Ramos (cell line): ENCODE measurements around the gene JADE1.

ENCODE experiments used
- in situ Hi-C: fragments of 300-500 bp; cut with MboI; formaldehyde crosslinking; loops from one replicate; pipeline ENCODE4 v1.14.3; 2022; ENCODE audit warnings: low sequenced_read_pairs; ENCODE audit not compliant: unreplicated experiment

Gene JADE1

GRCh38 chr4:128809477-128810330 is at the start of gene JADE1:
JADE1 (plus strand) TSS chr4:128809700; CDS start chr4:128831759, 22,059 bp downstream.
- in situ Hi-C loops = loop anchor here (25.0 kb wide), 2 partner anchors 278 to 522 kb away; partner anchors contain the start of genes C4orf33, PGRMC2 and SCLT1

GRCh38 chr4:128766781-128767180 is 42.7 kb upstream of the JADE1 start:
- in situ Hi-C loops = no loop called here

GRCh38 chr4:128768373-128768996 is 41.0 kb upstream of the JADE1 start:
- in situ Hi-C loops = no loop called here

GRCh38 chr4:128769011-128769410 is 40.5 kb upstream of the JADE1 start:
- in situ Hi-C loops = no loop called here

GRCh38 chr4:128770807-128771206 is 38.7 kb upstream of the JADE1 start:
- in situ Hi-C loops = no loop called here

- in situ Hi-C loops = no loop called here
Observed at GRCh38 chr4:128775477-128775876, 34.0 kb upstream of the JADE1 start.

- in situ Hi-C loops = no loop called here
Observed at GRCh38 chr4:128775916-128776315, 33.6 kb upstream of the JADE1 start.

GRCh38 chr4:128776794-128777216 is 32.7 kb upstream of the JADE1 start:
- in situ Hi-C loops = no loop called here

- in situ Hi-C loops = no loop called here
Observed at GRCh38 chr4:128780688-128781087, 28.8 kb upstream of the JADE1 start.

- in situ Hi-C loops = no loop called here
Observed at GRCh38 chr4:128782076-128782715, 27.3 kb upstream of the JADE1 start.

- in situ Hi-C loops = no loop called here
Observed at GRCh38 chr4:128782875-128783614, 26.5 kb upstream of the JADE1 start.

- in situ Hi-C loops = no loop called here
Observed at GRCh38 chr4:128787509-128788311, 21.8 kb upstream of the JADE1 start.

- in situ Hi-C loops = no loop called here
Observed at GRCh38 chr4:128793859-128794672, 15.4 kb upstream of the JADE1 start.

GRCh38 chr4:128796934-128797333 is 12.6 kb upstream of the JADE1 start:
- in situ Hi-C loops = no loop called here

- in situ Hi-C loops = loop anchor here (25.0 kb wide), 2 partner anchors 287 to 513 kb away; partner anchors contain the start of genes C4orf33, PGRMC2 and SCLT1
Observed at GRCh38 chr4:128800284-128800683, 9.2 kb upstream of the JADE1 start.

- in situ Hi-C loops = loop anchor here (25.0 kb wide), 2 partner anchors 287 to 513 kb away; partner anchors contain the start of genes C4orf33, PGRMC2 and SCLT1
Observed at GRCh38 chr4:128800701-128801284, 8.7 kb upstream of the JADE1 start.

- in situ Hi-C loops = loop anchor here (25.0 kb wide), 2 partner anchors 284 to 516 kb away; partner anchors contain the start of genes C4orf33, PGRMC2 and SCLT1
Observed at GRCh38 chr4:128802680-128803628, 6.5 kb upstream of the JADE1 start.
